Fibroblast of lung (primary cell): ENCODE results near the gene SCAF4.

ENCODE experiments used
- CTCF ChIP-seq, 2 donors: IDR thresholded peaks in 1 of 2; conservative IDR thresholded peaks in 1 of 2; 1 replicate in 1 of 2; 2 replicates in 1 of 2; pipeline ENCODE4 v1.5.1; 2011 to 2012; ENCODE audit warnings: low read length in 2 of 2, control low read depth in 1 of 2, inconsistent platforms in 1 of 2, low read depth in 1 of 2, mild to moderate bottlenecking in 1 of 2
- EZH2 ChIP-seq: IDR thresholded peaks from 2 replicates; pipeline ENCODE4 v1.5.1; 2012; ENCODE audit warnings: low read length, control low read depth, mild to moderate bottlenecking; ENCODE audit errors: missing control alignments

- TF ChIP-seq EZH2, result no peak
- no peak for TF ChIP-seq CTCF (conservative IDR thresholded peaks at IDR 0.05 in 1 of 2, IDR thresholded peaks at IDR 0.05 in 1 of 2; ENCODE audit: low read depth in 1 of 2, low read length in 2 of 2)
These were observed 60.7 kb downstream of the SCAF4 start for GRCh38 chr21:31671146-31671716.
